BLaER1 treated with 17β-estradiol and CSF1 and Interleukin-3, amounts not matched to agents 10 nM and 100 nM (cell line): Measurements from ENCODE around the gene AOPEP.
A peak's percentile ranks its signal among the peaks of the same experiment; 100 is the strongest.

Experiments used
- H3K27ac ChIP-seq, 11 experiments: shearing (Covaris generic); formaldehyde crosslinking; 2 replicates each; pipeline ENCODE4 v1.8.1; 2022
- H3K27me3 ChIP-seq, 11 experiments: shearing (Covaris generic); formaldehyde crosslinking; 2 replicates each; pipeline ENCODE4 v1.8.1; 2022
- H3K36me3 ChIP-seq, 11 experiments: shearing (Covaris generic); formaldehyde crosslinking; 2 replicates each; pipeline ENCODE4 v1.8.1; 2022
- H3K4me1 ChIP-seq, 10 experiments: shearing (Covaris generic); formaldehyde crosslinking; 2 replicates each; pipeline ENCODE4 v1.8.1; 2022
- H3K4me2 ChIP-seq, 11 experiments: shearing (Covaris generic); formaldehyde crosslinking; 2 replicates each; pipeline ENCODE4 v1.8.1; 2022
- H3K4me3 ChIP-seq, 10 experiments: shearing (Covaris generic); formaldehyde crosslinking; 2 replicates each; pipeline ENCODE4 v1.8.1; 2022
- H3K9ac ChIP-seq, 11 experiments: shearing (Covaris generic); formaldehyde crosslinking; 2 replicates each; pipeline ENCODE4 v1.8.1; 2022
- H3K9me3 ChIP-seq, 11 experiments: shearing (Covaris generic); formaldehyde crosslinking; replicated peaks in 1 of 11; 2 replicates each; pipeline ENCODE4 v1.8.1; 2022
- H4K20me1 ChIP-seq, 11 experiments: shearing (Covaris generic); formaldehyde crosslinking; 2 replicates each; pipeline ENCODE4 v1.8.1; 2022
- Cebpa-rat ChIP-seq, 11 experiments: shearing (Covaris generic); IDR thresholded peaks; 2 replicates each; pipeline ENCODE4 v1.8.1; 2022

AOPEP gene

GRCh38 chr9:94920420-94921091, 194.1 kb downstream of the AOPEP start:
- Histone ChIP-seq H3K4me1 (peaks cover 14 to 24% (median 14%) of the 10 kb centered on the region in 10 experiments), H3K4me3 (no peak overlapping the region), H3K4me2 (no peak overlapping the region), H3K36me3 (peaks cover 0 to 20% (median 14%) of the 10 kb centered on the region in 11 experiments; a peak in 11 of 22 replicates), H3K27me3 (no peaks in the 10 kb centered on the region), H4K20me1 (peaks cover 0 to 5% (median 0%) of the 10 kb centered on the region in 11 experiments; a peak in 1 of 22 replicates), H3K9ac (no peak overlapping the region), H3K27ac (no peak overlapping the region), H3K9me3 (no peaks in the 10 kb centered on the region)
- no peak for TF ChIP-seq Cebpa-rat (IDR thresholded peaks at IDR 0.05)

GRCh38 chr9:94921092-94921471, 194.6 kb downstream of the AOPEP start:
- Histone ChIP-seq H3K27me3 (no peaks in the 10 kb centered on the region), H4K20me1 (peaks cover 0 to 5% (median 0%) of the 10 kb centered on the region in 11 experiments; a peak in 1 of 22 replicates), H3K9ac (no peak overlapping the region), H3K9me3 (no peaks in the 10 kb centered on the region), H3K36me3 (peaks cover 0 to 25% (median 17%) of the 10 kb centered on the region in 11 experiments; a peak in 12 of 22 replicates), H3K27ac (no peak overlapping the region), H3K4me1 (peaks cover 14 to 24% (median 14%) of the 10 kb centered on the region in 10 experiments), H3K4me2 (no peak overlapping the region), H3K4me3 (no peak overlapping the region)
- TF ChIP-seq Cebpa-rat (IDR thresholded peaks at IDR 0.05): no peak

- H3K4me2 ChIP-seq: peak overlapping the region; percentile 4 to 59 (median 42); a peak in 15 of 22 replicates
- no peak overlapping the region for H3K9ac ChIP-seq
- H3K9me3 ChIP-seq: no peaks in the 10 kb centered on the region
- H3K4me3 ChIP-seq: no peak overlapping the region
- H4K20me1 ChIP-seq: peaks cover 0 to 5% (median 0%) of the 10 kb centered on the region in 11 experiments; a peak in 1 of 22 replicates
- no peaks in the 10 kb centered on the region for H3K27me3 ChIP-seq
- H3K4me1 ChIP-seq: peaks cover 14 to 24% (median 14%) of the 10 kb centered on the region in 10 experiments
- no peak for TF ChIP-seq Cebpa-rat (IDR thresholded peaks at IDR 0.05)
- peaks cover 0 to 31% (median 22%) of the 10 kb centered on the region in 11 experiments; a peak in 12 of 22 replicates for H3K36me3 ChIP-seq
- H3K27ac ChIP-seq: no peak overlapping the region
Observed at GRCh38 chr9:94921656-94922055, 195.2 kb downstream of the AOPEP start.

GRCh38 chr9:94922098-94922607, 195.7 kb downstream of the AOPEP start:
- H3K27me3 ChIP-seq: no peaks in the 10 kb centered on the region
- peaks cover 0 to 5% (median 0%) of the 10 kb centered on the region in 11 experiments; a peak in 1 of 22 replicates for H4K20me1 ChIP-seq
- TF ChIP-seq Cebpa-rat (IDR thresholded peaks at IDR 0.05): no peak
- H3K4me1 ChIP-seq: peaks cover 14 to 24% (median 15%) of the 10 kb centered on the region in 10 experiments
- H3K9ac ChIP-seq: 0 out of 22 replicates have a peak overlapping the region, but pooled peaks of 1 of the 11 experiments have one; percentile 14
- peaks cover 0 to 31% (median 22%) of the 10 kb centered on the region in 11 experiments; a peak in 12 of 22 replicates for H3K36me3 ChIP-seq
- no peak overlapping the region for H3K4me3 ChIP-seq
- H3K27ac ChIP-seq: no peak overlapping the region
- peak overlapping the region; percentile 4 to 59 (median 42); a peak in 20 of 22 replicates for H3K4me2 ChIP-seq
- H3K9me3 ChIP-seq: no peaks in the 10 kb centered on the region

GRCh38 chr9:94922691-94923107, 196.2 kb downstream of the AOPEP start:
- no peak overlapping the region for H3K27ac ChIP-seq

GRCh38 chr9:94923326-94924089, 197.0 kb downstream of the AOPEP start:
- H3K9me3 ChIP-seq: no peaks in the 10 kb centered on the region
- H3K4me2 ChIP-seq: peak overlapping the region in 6 of 11 experiments; percentile 35 to 59 (median 52); a peak in 6 of 22 replicates
- no peak overlapping the region for H3K4me3 ChIP-seq
- H3K36me3 ChIP-seq: peaks cover 0 to 39% (median 22%) of the 10 kb centered on the region in 11 experiments; a peak in 12 of 22 replicates
- H3K4me1 ChIP-seq: peaks cover 14 to 34% (median 21%) of the 10 kb centered on the region in 10 experiments
- H3K9ac ChIP-seq: no peak overlapping the region
- no peak overlapping the region for H3K27ac ChIP-seq
- H4K20me1 ChIP-seq: peaks cover 0 to 5% (median 0%) of the 10 kb centered on the region in 11 experiments; a peak in 1 of 22 replicates
- no peaks in the 10 kb centered on the region for H3K27me3 ChIP-seq
- no peak for TF ChIP-seq Cebpa-rat (IDR thresholded peaks at IDR 0.05)

More at GRCh38 chr9:94922691-94923107, 196.2 kb downstream of the AOPEP start:
- peaks cover 0 to 34% (median 22%) of the 10 kb centered on the region in 11 experiments; a peak in 12 of 22 replicates for H3K36me3 ChIP-seq
- peaks cover 0 to 5% (median 0%) of the 10 kb centered on the region in 11 experiments; a peak in 1 of 22 replicates for H4K20me1 ChIP-seq
- no peak for TF ChIP-seq Cebpa-rat (IDR thresholded peaks at IDR 0.05)
- H3K4me1 ChIP-seq: peaks cover 14 to 26% (median 17%) of the 10 kb centered on the region in 10 experiments
- H3K27me3 ChIP-seq: no peaks in the 10 kb centered on the region
- no peak overlapping the region for H3K9ac ChIP-seq
- no peaks in the 10 kb centered on the region for H3K9me3 ChIP-seq
- H3K4me3 ChIP-seq: no peak overlapping the region
- H3K4me2 ChIP-seq: peak overlapping the region; percentile 4 to 59 (median 42); a peak in 21 of 22 replicates

- Histone ChIP-seq H4K20me1 (peaks cover 0 to 5% (median 0%) of the 10 kb centered on the region in 11 experiments; a peak in 2 of 22 replicates), H3K4me1 (peaks cover 14 to 40% (median 22%) of the 10 kb centered on the region in 10 experiments), H3K27me3 (no peaks in the 10 kb centered on the region), H3K9ac (no peak overlapping the region), H3K4me2 (no peak overlapping the region), H3K4me3 (no peak overlapping the region), H3K36me3 (peaks cover 0 to 42% (median 22%) of the 10 kb centered on the region in 11 experiments; a peak in 13 of 22 replicates), H3K27ac (no peak overlapping the region), H3K9me3 (no peaks in the 10 kb centered on the region)
- TF ChIP-seq Cebpa-rat (IDR thresholded peaks at IDR 0.05): no peak
Observed at GRCh38 chr9:94925751-94926430, 199.4 kb downstream of the AOPEP start.

- H3K36me3 ChIP-seq: peaks cover 0 to 43% (median 22%) of the 10 kb centered on the region in 11 experiments; a peak in 13 of 22 replicates
- no peak overlapping the region for H3K4me2 ChIP-seq
- no peak overlapping the region for H3K9ac ChIP-seq
- peaks cover 14 to 40% (median 22%) of the 10 kb centered on the region in 10 experiments for H3K4me1 ChIP-seq
- H3K27ac ChIP-seq: no peak overlapping the region
- H4K20me1 ChIP-seq: peaks cover 0 to 5% (median 0%) of the 10 kb centered on the region in 11 experiments; a peak in 2 of 22 replicates
- no peaks in the 10 kb centered on the region for H3K9me3 ChIP-seq
- H3K27me3 ChIP-seq: no peaks in the 10 kb centered on the region
- no peak overlapping the region for H3K4me3 ChIP-seq
- no peak for TF ChIP-seq Cebpa-rat (IDR thresholded peaks at IDR 0.05)
Observed at GRCh38 chr9:94926431-94926800, 199.9 kb downstream of the AOPEP start.
